Panc1 (cell line): ENCODE data around the gene WASHC3. TPM values are rescaled to one million over a fixed set of nuclear protein-coding genes. Genes with fewer than 3 reads are reported as not detected.
"Not testable (repeated sequence)": the region's sequence is repeated elsewhere in the genome, so short reads cannot be mapped to it uniquely, and the experiment has no call there.

Source experiments
- ATAC-seq: fragments of 200-7000 bp; cut with Tn5 transposase; 2 replicates; pipeline ENCODE4 v1.9.1; 2020; ENCODE audit warnings: mild to moderate bottlenecking, moderate library complexity
- BruUV-seq: library from RNA; stranded (reverse); fragments of 400-500 nt; replicated peaks from 2 replicates; lab custom pipeline; 2021; lab: Mats Ljungman, UMichigan
- CTCF ChIA-PET: fragments of 300-600 bp; sonication (Branson Sonifier 250); formaldehyde crosslinking; loops from one replicate; lab custom pipeline; 2022; ENCODE audit warnings: antibody characterized with exemption; lab: Charles Lee
- POLR2A ChIA-PET: fragments of 300-600 bp; sonication (Branson Sonifier 250); formaldehyde crosslinking; loops from one replicate; lab custom pipeline; 2022; ENCODE audit warnings: antibody characterized with exemption; lab: Charles Lee
- DNase-seq: peaks from one replicate; pipeline ENCODE4 v3.0.0-alpha.2; 2010; ENCODE audit warnings: low read depth, low spot score
- H3K27ac ChIP-seq: 2 replicates; pipeline ENCODE4 v1.5.1; 2011; ENCODE audit warnings: mild to moderate bottlenecking, low read length, inconsistent platforms
- H3K27me3 ChIP-seq: fragments of 200-500 bp; sonication (Bioruptor generic); 2 replicates; pipeline ENCODE4 v1.6.0; 2014; ENCODE audit warnings: low read length, inconsistent platforms; ENCODE audit not compliant: control insufficient read depth, insufficient read depth
- H3K36me3 ChIP-seq: fragments of 200-500 bp; sonication (Bioruptor generic); 2 replicates; pipeline ENCODE4 v1.5.1; 2014; ENCODE audit warnings: inconsistent platforms, mild to moderate bottlenecking, low read length, moderate library complexity; ENCODE audit not compliant: control insufficient read depth, insufficient read depth
- H3K4me1 ChIP-seq: 2 replicates; pipeline ENCODE4 v1.5.1; 2011; ENCODE audit warnings: inconsistent platforms, mild to moderate bottlenecking, low read length, moderate library complexity; ENCODE audit not compliant: control insufficient read depth, insufficient read depth
- H3K4me3 ChIP-seq, 2 experiments: 2 replicates each; pipeline ENCODE4 v1.5.1; 2011 to 2012; ENCODE audit warnings: low read depth in 2 of 2, low read length in 2 of 2, mild to moderate bottlenecking in 2 of 2, inconsistent platforms in 1 of 2, moderate library complexity in 1 of 2
- H3K9me3 ChIP-seq: fragments of 200-500 bp; sonication (Bioruptor generic); 2 replicates; pipeline ENCODE4 v1.5.1; 2014; ENCODE audit warnings: low read depth, mild to moderate bottlenecking, inconsistent platforms, low read length, moderate library complexity; ENCODE audit not compliant: control insufficient read depth, insufficient read depth
- POLR2AphosphoS5 ChIP-seq: IDR thresholded peaks from 2 replicates; pipeline ENCODE4 v1.6.1; 2012; ENCODE audit warnings: mild to moderate bottlenecking, low read depth, low read length, moderate library complexity
- SIN3A ChIP-seq: IDR thresholded peaks from 2 replicates; pipeline ENCODE4 v1.6.1; 2012; ENCODE audit warnings: low read depth, mild to moderate bottlenecking, low read length, moderate library complexity, borderline replicate concordance; ENCODE audit not compliant: insufficient read depth
- TCF7L2 ChIP-seq: IDR thresholded peaks from 2 replicates; pipeline ENCODE4 v1.6.1; 2011; ENCODE audit warnings: mild to moderate bottlenecking, low read depth, low read length, inconsistent platforms
- in situ Hi-C: cut with HindIII; loops from 2 replicates; pipeline ENCODE4 v1.10.0; 2016; ENCODE audit warnings: low sequenced_read_pairs, low pct_unique_long_range_greater_than_20kb
- intact Hi-C: fragments of 100-400 bp; cut with micrococcal nuclease; formaldehyde crosslinking; loops from one replicate; pipeline ENCODE4 v1.10.0; 2022; ENCODE audit not compliant: unreplicated experiment
- total RNA-seq: library from RNA; stranded (reverse); gene quantifications from one replicate; pipeline ENCODE4 v1.2.1, GENCODE V29; 2021; ENCODE audit not compliant: unreplicated experiment
- TF ChIP-seq, protein P1 (sequence below): fragments of 450-650 bp; IDR thresholded peaks from 2 replicates; pipeline ENCODE4 v1.5.1; 2017; ENCODE audit warnings: mild to moderate bottlenecking
- TF ChIP-seq, protein P2 (sequence below), 2 experiments: IDR thresholded peaks; 2 replicates each; pipeline ENCODE4 v1.6.1; 2011 to 2012; ENCODE audit warnings: low read depth in 2 of 2, control low read depth in 1 of 2, low read length in 1 of 2, mild to moderate bottlenecking in 1 of 2, moderate library complexity in 1 of 2; ENCODE audit not compliant: insufficient read depth in 1 of 2

WASHC3 gene
- total RNA-seq, 1 experiment from 2014 or later, result 21.5 TPM

DNA sequence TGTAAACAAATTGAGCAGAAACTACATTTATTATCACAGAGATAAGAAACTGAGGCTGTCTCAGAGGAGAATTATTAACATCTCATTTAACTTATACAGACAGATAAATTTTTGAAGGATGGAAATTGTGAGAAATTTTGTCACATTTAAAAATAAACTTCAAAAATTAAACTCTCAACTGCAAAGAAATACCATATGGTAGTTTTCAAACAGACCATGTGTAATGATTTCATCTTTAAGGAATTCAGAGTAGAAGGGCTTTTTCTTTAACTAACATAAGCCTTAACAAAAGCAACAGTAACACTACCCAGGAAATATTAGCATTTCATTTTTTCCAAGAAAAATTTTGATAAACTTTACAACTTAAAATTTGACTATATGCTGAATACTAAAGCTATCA lies 31.5 kb upstream of the WASHC3 start:
- Histone ChIP-seq H3K27me3 (no peaks in the 10 kb centered on the region), H3K9me3 (no peaks in the 10 kb centered on the region), H3K4me1 (no peaks in the 10 kb centered on the region), H3K36me3 (peaks cover 10% of the 10 kb centered on the region), H3K4me3 (no peak overlapping the region), H3K27ac (no peak overlapping the region)
- ChIA-PET CTCF (no interaction called here), POLR2A (no interaction called here)
- TF ChIP-seq POLR2AphosphoS5 (no peak), SIN3A (no peak), TCF7L2 (no peak)
- TF ChIP-seq, protein P1, sequence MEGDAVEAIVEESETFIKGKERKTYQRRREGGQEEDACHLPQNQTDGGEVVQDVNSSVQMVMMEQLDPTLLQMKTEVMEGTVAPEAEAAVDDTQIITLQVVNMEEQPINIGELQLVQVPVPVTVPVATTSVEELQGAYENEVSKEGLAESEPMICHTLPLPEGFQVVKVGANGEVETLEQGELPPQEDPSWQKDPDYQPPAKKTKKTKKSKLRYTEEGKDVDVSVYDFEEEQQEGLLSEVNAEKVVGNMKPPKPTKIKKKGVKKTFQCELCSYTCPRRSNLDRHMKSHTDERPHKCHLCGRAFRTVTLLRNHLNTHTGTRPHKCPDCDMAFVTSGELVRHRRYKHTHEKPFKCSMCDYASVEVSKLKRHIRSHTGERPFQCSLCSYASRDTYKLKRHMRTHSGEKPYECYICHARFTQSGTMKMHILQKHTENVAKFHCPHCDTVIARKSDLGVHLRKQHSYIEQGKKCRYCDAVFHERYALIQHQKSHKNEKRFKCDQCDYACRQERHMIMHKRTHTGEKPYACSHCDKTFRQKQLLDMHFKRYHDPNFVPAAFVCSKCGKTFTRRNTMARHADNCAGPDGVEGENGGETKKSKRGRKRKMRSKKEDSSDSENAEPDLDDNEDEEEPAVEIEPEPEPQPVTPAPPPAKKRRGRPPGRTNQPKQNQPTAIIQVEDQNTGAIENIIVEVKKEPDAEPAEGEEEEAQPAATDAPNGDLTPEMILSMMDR, result no peak
- TF ChIP-seq, protein P2, sequence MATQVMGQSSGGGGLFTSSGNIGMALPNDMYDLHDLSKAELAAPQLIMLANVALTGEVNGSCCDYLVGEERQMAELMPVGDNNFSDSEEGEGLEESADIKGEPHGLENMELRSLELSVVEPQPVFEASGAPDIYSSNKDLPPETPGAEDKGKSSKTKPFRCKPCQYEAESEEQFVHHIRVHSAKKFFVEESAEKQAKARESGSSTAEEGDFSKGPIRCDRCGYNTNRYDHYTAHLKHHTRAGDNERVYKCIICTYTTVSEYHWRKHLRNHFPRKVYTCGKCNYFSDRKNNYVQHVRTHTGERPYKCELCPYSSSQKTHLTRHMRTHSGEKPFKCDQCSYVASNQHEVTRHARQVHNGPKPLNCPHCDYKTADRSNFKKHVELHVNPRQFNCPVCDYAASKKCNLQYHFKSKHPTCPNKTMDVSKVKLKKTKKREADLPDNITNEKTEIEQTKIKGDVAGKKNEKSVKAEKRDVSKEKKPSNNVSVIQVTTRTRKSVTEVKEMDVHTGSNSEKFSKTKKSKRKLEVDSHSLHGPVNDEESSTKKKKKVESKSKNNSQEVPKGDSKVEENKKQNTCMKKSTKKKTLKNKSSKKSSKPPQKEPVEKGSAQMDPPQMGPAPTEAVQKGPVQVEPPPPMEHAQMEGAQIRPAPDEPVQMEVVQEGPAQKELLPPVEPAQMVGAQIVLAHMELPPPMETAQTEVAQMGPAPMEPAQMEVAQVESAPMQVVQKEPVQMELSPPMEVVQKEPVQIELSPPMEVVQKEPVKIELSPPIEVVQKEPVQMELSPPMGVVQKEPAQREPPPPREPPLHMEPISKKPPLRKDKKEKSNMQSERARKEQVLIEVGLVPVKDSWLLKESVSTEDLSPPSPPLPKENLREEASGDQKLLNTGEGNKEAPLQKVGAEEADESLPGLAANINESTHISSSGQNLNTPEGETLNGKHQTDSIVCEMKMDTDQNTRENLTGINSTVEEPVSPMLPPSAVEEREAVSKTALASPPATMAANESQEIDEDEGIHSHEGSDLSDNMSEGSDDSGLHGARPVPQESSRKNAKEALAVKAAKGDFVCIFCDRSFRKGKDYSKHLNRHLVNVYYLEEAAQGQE (IDR thresholded peaks at IDR 0.05; ENCODE audit: insufficient read depth in 1 of 2, low read depth in 2 of 2, low read length in 1 of 2), result no peak
- in situ Hi-C loops, result no loop called here
- intact Hi-C loops, result no loop called here
- DNase-seq, result no peak
- no peak for ATAC-seq
- no TSS peak for BruUV-seq

DNA sequence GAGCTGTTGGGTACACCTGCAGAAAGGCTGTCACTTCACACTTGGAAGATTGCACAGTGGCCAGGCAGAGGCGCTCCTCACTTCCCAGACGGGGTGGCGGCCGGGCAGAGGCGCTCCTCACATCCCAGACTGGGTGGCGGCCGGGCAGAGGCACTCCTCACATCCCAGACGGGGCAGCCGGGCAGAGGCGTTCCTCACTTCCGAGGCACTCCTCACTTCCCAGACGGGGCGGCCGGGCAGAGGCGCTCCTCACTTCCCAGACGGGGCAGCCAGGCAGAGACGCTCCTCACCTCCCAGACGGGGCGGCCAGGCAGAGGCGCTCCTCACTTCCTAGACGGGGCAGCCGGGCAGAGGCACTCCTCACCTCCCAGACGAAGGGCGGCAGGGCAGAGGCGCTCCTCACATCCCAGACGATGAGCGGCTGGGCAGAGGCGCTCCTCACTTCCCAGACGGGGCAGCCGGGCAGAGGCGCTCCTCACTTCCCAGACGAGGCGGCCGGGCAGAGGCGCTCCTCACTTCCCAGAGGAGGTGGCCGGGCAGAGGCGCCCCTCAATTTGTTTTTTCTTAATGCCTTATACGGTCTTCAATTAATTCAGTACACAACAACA lies 27.5 kb upstream of the WASHC3 start:
- BruUV-seq, H3K9me3 ChIP-seq, H3K27ac ChIP-seq, in situ Hi-C loops, CTCF ChIA-PET, H3K4me3 ChIP-seq, H3K4me1 ChIP-seq, H3K27me3 ChIP-seq, ATAC-seq, H3K36me3 ChIP-seq, DNase-seq, intact Hi-C loops, POLR2A ChIA-PET: not testable (repeated sequence)

DNA sequence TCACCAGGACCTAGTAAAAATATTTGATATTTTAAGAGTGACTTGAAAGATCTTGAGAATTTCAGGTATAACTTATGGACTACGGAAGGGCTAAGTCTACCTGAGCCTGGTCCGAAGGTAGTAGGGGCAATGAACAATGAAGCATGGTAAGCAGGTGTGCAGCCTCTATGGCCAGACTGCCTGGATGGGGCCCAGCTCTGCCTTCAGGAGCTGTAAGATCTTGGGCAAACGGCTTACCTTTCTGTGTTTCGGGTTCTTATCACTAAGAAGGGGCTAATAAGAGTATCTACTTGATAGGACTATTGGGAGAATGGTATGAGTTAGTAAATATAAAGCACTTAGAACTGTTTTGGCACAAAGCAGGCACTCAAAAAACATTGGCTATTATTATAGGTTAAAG lies 19.1 kb upstream of the WASHC3 start:
- CTCF ChIA-PET, result no interaction called here
- Histone ChIP-seq H3K27me3 (no peaks in the 10 kb centered on the region), H3K4me1 (no peaks in the 10 kb centered on the region), H3K27ac (no peak overlapping the region), H3K9me3 (no peaks in the 10 kb centered on the region), H3K4me3 (no peak overlapping the region), H3K36me3 (peaks cover 8% of the 10 kb centered on the region; the same call in 1 of the 2 replicates)
- no peak for DNase-seq
- intact Hi-C loops, result no loop called here
- POLR2A ChIA-PET, result no interaction called here
- BruUV-seq, result no TSS peak
- in situ Hi-C loops, result no loop called here
- no peak for TF ChIP-seq SIN3A
- no peak for ATAC-seq

DNA sequence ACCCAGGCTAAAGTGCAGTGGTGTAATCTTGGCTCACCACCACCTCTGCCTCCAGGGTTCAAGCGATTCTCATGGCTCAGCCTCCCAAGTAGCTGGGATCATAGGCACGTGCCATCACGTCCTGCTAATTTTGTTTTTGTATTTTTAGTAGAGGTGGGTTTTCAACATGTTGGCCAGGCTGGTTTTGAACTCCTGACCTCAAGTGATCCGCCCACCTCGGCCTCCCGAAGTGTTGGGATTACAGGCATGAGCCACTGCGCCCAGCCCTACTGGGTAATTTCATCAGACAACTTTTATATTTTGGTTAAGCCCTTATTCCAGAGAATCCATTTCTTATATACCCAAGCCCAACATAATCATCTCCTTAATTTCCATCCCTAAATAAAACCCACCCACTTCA lies 10.3 kb upstream of the WASHC3 start:
- H3K27me3 ChIP-seq, intact Hi-C loops, CTCF ChIA-PET, in situ Hi-C loops, DNase-seq, H3K9me3 ChIP-seq, H3K4me3 ChIP-seq, H3K36me3 ChIP-seq, BruUV-seq, H3K27ac ChIP-seq, POLR2A ChIA-PET, ATAC-seq, H3K4me1 ChIP-seq: not testable (repeated sequence)
